ENCODE data around the gene CSTB.
A peak's percentile ranks its signal among the peaks of the same experiment; 100 is the strongest.

The CSTB gene

DNA sequence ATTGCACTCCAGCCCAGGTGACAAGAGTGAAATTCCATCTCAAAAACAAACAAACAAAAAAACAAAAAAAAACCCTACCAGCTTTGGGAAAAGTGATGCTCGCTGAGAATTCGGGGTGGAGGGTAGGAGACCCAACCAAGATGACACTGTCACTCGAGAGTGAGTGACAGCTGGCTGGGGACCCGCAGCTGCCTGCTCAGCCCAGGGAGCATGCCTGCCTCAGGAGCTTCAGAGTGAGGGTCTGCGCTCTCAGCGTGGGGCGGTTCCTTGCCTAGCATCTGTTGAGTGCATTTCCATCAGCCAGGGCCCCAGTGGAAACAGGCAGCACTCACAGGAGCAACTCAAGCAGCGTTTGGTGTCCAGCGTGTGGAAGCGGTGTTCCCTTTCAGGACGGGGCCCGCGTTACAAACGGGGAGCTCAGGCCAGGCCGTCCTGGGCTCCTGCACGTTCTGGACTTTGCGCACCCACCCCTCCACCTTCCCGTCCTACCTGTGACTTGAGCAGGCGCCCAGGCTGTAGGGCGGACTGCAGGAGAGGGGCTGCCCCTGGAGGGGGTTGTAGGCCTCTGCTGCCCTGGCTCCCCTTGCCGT, 5.9 kb downstream of the CSTB start:
- Histone ChIP-seq H4K12ac (ENCODE audit: low read depth, low read length) (no peak overlapping the region), H2BK5ac (ENCODE audit: low read depth, low read length, poor library complexity) (no peak overlapping the region), H2BK12ac (ENCODE audit: low read length) (no peak overlapping the region), H3K23ac (ENCODE audit: low read length) (no peak overlapping the region), H4K8ac (ENCODE audit: low read depth, low read length) (no peak overlapping the region), H4K91ac (ENCODE audit: low read depth, low read length) (no peak overlapping the region), H3K4me1 (ENCODE audit: control insufficient read depth in 1 of 2, insufficient read depth in 2 of 2, low read length in 2 of 2) (peaks cover 13 to 16% of the 10 kb centered on the region in 2 experiments), H3K4me3 (ENCODE audit: low read depth, low read length) (no peak overlapping the region), H3K9me3 (ENCODE audit: insufficient read depth, low read depth, low read length) (no peaks in the 10 kb centered on the region), H3K36me3 (ENCODE audit: control insufficient read depth in 1 of 2, insufficient read depth in 2 of 2, low read length in 2 of 2) (peaks cover 17 to 19% of the 10 kb centered on the region in 2 experiments), H3K79me2 (ENCODE audit: control insufficient read depth, insufficient read depth, low read length, poor library complexity) (peaks cover 6% of the 10 kb centered on the region), H2AFZ (ENCODE audit: insufficient read depth, low read length, poor library complexity) (no peak overlapping the region), H3K27ac (ENCODE audit: low read depth, low read length) (no peak overlapping the region), H3K27me3 (ENCODE audit: insufficient read depth, low read length) (no peaks in the 10 kb centered on the region), H3K4me2 (ENCODE audit: low read length) (no peak overlapping the region), H2AK5ac (ENCODE audit: low read length) (peak overlapping the region; percentile 16), H2BK120ac (ENCODE audit: insufficient read depth, low read length, poor library complexity) (no peak overlapping the region), H3K18ac (ENCODE audit: low read length) (no peak overlapping the region), H3K14ac (ENCODE audit: low read length) (no peak overlapping the region), H3K4ac (ENCODE audit: low read depth, low read length) (no peak overlapping the region), H3K9ac (ENCODE audit: low read length) (no peak overlapping the region), H3K79me1 (ENCODE audit: low read length) (peaks cover 13% of the 10 kb centered on the region)
- no peak for DNase-seq
- no CpG with 5 or more reads among the region's 21 CpGs for WGBS (ENCODE audit: extremely low coverage, insufficient coverage, insufficient read length)

GRCh38 chr21:43769325-43769958, 6.7 kb downstream of the CSTB start:
- H3K27me3 ChIP-seq (ENCODE audit: insufficient read depth, low read length): no peaks in the 10 kb centered on the region
- no CpG with 5 or more reads among the region's 11 CpGs for WGBS (ENCODE audit: extremely low coverage, insufficient coverage, insufficient read length)
- H3K23ac ChIP-seq (ENCODE audit: low read length): no peak overlapping the region
- H3K79me2 ChIP-seq (ENCODE audit: control insufficient read depth, insufficient read depth, low read length, poor library complexity): peaks cover 5% of the 10 kb centered on the region
- no peak overlapping the region for H3K4ac ChIP-seq (ENCODE audit: low read depth, low read length)
- H2BK5ac ChIP-seq (ENCODE audit: low read depth, low read length, poor library complexity): no peak overlapping the region
- no peak overlapping the region for H2BK12ac ChIP-seq (ENCODE audit: low read length)
- H3K79me1 ChIP-seq (ENCODE audit: low read length): peaks cover 13% of the 10 kb centered on the region
- H4K12ac ChIP-seq (ENCODE audit: low read depth, low read length): no peak overlapping the region
- no peak overlapping the region for H3K14ac ChIP-seq (ENCODE audit: low read length)
- H3K27ac ChIP-seq (ENCODE audit: low read depth, low read length): no peak overlapping the region
- H2AK5ac ChIP-seq (ENCODE audit: low read length): no peak overlapping the region
- H3K9me3 ChIP-seq (ENCODE audit: insufficient read depth, low read depth, low read length): no peaks in the 10 kb centered on the region
- H3K4me2 ChIP-seq (ENCODE audit: low read length): no peak overlapping the region
- no peak overlapping the region for H2BK120ac ChIP-seq (ENCODE audit: insufficient read depth, low read length, poor library complexity)
- no peak overlapping the region for H2AFZ ChIP-seq (ENCODE audit: insufficient read depth, low read length, poor library complexity)
- H3K18ac ChIP-seq (ENCODE audit: low read length): no peak overlapping the region
- no peak for DNase-seq
- H3K4me3 ChIP-seq (ENCODE audit: low read depth, low read length): no peak overlapping the region
- H3K9ac ChIP-seq (ENCODE audit: low read length): no peak overlapping the region
- peaks cover 16 to 17% of the 10 kb centered on the region in 2 experiments for H3K36me3 ChIP-seq (ENCODE audit: control insufficient read depth in 1 of 2, insufficient read depth in 2 of 2, low read length in 2 of 2)
- H4K8ac ChIP-seq (ENCODE audit: low read depth, low read length): no peak overlapping the region
- peaks cover 11 to 14% of the 10 kb centered on the region in 2 experiments for H3K4me1 ChIP-seq (ENCODE audit: control insufficient read depth in 1 of 2, insufficient read depth in 2 of 2, low read length in 2 of 2)
- H4K91ac ChIP-seq (ENCODE audit: low read depth, low read length): no peak overlapping the region

- H2AK5ac ChIP-seq (ENCODE audit: low read length): peak overlapping the region; percentile 6
- peak overlapping the region; percentile 93 for H4K8ac ChIP-seq (ENCODE audit: low read depth, low read length)
- DNase-seq: no peak
- peaks cover 10 to 11% of the 10 kb centered on the region in 2 experiments for H3K36me3 ChIP-seq (ENCODE audit: control insufficient read depth in 1 of 2, insufficient read depth in 2 of 2, low read length in 2 of 2)
- H3K27ac ChIP-seq (ENCODE audit: low read depth, low read length): peak overlapping the region; percentile 57
- no peak overlapping the region for H2AFZ ChIP-seq (ENCODE audit: insufficient read depth, low read length, poor library complexity)
- peaks cover 5% of the 10 kb centered on the region for H3K79me2 ChIP-seq (ENCODE audit: control insufficient read depth, insufficient read depth, low read length, poor library complexity)
- peaks cover 11 to 14% of the 10 kb centered on the region in 2 experiments for H3K4me1 ChIP-seq (ENCODE audit: control insufficient read depth in 1 of 2, insufficient read depth in 2 of 2, low read length in 2 of 2)
- H3K14ac ChIP-seq (ENCODE audit: low read length): peak overlapping the region; percentile 95
- H3K4ac ChIP-seq (ENCODE audit: low read depth, low read length): no peak overlapping the region
- H2BK12ac ChIP-seq (ENCODE audit: low read length): peak overlapping the region; percentile 71
- no peak overlapping the region for H3K23ac ChIP-seq (ENCODE audit: low read length)
- no peak overlapping the region for H3K4me2 ChIP-seq (ENCODE audit: low read length)
- peak overlapping the region; percentile 92 for H2BK120ac ChIP-seq (ENCODE audit: insufficient read depth, low read length, poor library complexity)
- no CpG with 5 or more reads among the region's 8 CpGs for WGBS (ENCODE audit: extremely low coverage, insufficient coverage, insufficient read length)
- H3K27me3 ChIP-seq (ENCODE audit: insufficient read depth, low read length): no peaks in the 10 kb centered on the region
- no peak overlapping the region for H3K4me3 ChIP-seq (ENCODE audit: low read depth, low read length)
- no peak overlapping the region for H3K9ac ChIP-seq (ENCODE audit: low read length)
- H2BK5ac ChIP-seq (ENCODE audit: low read depth, low read length, poor library complexity): no peak overlapping the region
- peaks cover 13% of the 10 kb centered on the region for H3K79me1 ChIP-seq (ENCODE audit: low read length)
- H3K9me3 ChIP-seq (ENCODE audit: insufficient read depth, low read depth, low read length): no peaks in the 10 kb centered on the region
- peak overlapping the region; percentile 6 for H3K18ac ChIP-seq (ENCODE audit: low read length)
- H4K12ac ChIP-seq (ENCODE audit: low read depth, low read length): peak overlapping the region; percentile 86
- H4K91ac ChIP-seq (ENCODE audit: low read depth, low read length): peak overlapping the region; percentile 98
Observed at GRCh38 chr21:43768868-43769167, 7.3 kb downstream of the CSTB start.

DNA sequence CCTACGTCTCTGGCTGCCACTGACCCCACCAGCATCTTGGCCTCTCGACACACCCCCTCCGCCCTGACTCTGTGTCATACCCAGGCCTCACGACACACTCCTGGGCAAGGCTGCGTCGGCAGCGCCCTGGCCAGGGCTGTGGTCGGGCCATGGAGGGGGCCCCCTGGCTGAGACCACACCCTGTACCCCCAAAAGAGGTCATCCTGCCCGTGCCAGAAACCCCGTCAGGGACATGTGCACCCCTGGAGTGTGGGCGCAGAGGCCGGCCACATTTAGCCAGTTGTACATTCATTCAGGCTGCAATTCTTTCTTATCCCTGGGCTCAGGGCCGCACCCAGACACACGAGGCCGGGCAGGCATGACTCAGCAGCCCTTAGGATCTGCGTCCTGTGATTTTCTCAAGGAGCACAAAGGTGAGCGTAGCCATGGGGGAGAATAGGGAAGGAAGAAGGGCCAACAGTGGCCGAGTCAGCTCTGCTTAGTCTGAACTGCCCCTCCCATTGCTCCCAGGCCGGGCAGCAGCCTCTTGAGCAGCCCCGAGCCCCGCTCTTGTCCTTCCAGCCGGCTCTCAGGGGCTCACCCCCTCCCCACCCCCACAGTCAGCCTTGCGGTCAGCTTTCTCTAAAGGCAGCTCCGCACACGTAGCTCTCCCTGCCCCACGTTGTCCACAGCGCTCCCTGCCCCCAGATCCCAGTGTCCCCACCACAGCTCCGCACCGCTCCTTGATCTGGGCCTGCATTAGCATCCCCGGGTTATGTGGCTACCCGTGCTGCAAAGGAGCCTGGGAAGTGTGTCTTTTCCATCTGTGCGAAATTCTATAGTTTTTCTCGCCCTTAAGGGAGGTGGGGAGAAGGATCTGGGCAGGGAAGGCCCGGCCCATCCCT, 7.9 kb downstream of the CSTB start:
- H3K27ac ChIP-seq (ENCODE audit: low read depth, low read length): peak overlapping the region; percentile 57
- H3K9me3 ChIP-seq (ENCODE audit: insufficient read depth, low read depth, low read length): no peaks in the 10 kb centered on the region
- peaks cover 11 to 14% of the 10 kb centered on the region in 2 experiments for H3K4me1 ChIP-seq (ENCODE audit: control insufficient read depth in 1 of 2, insufficient read depth in 2 of 2, low read length in 2 of 2)
- no peak overlapping the region for H3K9ac ChIP-seq (ENCODE audit: low read length)
- H2AK5ac ChIP-seq (ENCODE audit: low read length): peak overlapping the region; percentile 93
- H3K14ac ChIP-seq (ENCODE audit: low read length): peak overlapping the region; percentile 95
- H3K23ac ChIP-seq (ENCODE audit: low read length): no peak overlapping the region
- DNase-seq: peak; percentile 96
- peak overlapping the region; percentile 93 for H4K8ac ChIP-seq (ENCODE audit: low read depth, low read length)
- no peak overlapping the region for H3K4me2 ChIP-seq (ENCODE audit: low read length)
- peaks cover 5 to 7% of the 10 kb centered on the region in 2 experiments for H3K36me3 ChIP-seq (ENCODE audit: control insufficient read depth in 1 of 2, insufficient read depth in 2 of 2, low read length in 2 of 2)
- peak overlapping the region; percentile 84 for H3K4ac ChIP-seq (ENCODE audit: low read depth, low read length)
- no peak overlapping the region for H3K4me3 ChIP-seq (ENCODE audit: low read depth, low read length)
- peak overlapping the region; percentile 86 for H4K12ac ChIP-seq (ENCODE audit: low read depth, low read length)
- peak overlapping the region; percentile 71 for H2BK12ac ChIP-seq (ENCODE audit: low read length)
- peak overlapping the region; percentile 74 for H2AFZ ChIP-seq (ENCODE audit: insufficient read depth, low read length, poor library complexity)
- peak overlapping the region; percentile 92 for H2BK120ac ChIP-seq (ENCODE audit: insufficient read depth, low read length, poor library complexity)
- no CpG with 5 or more reads among the region's 34 CpGs for WGBS (ENCODE audit: extremely low coverage, insufficient coverage, insufficient read length)
- peak overlapping the region; percentile 98 for H4K91ac ChIP-seq (ENCODE audit: low read depth, low read length)
- peaks cover 13% of the 10 kb centered on the region for H3K79me1 ChIP-seq (ENCODE audit: low read length)
- H2BK5ac ChIP-seq (ENCODE audit: low read depth, low read length, poor library complexity): peak overlapping the region; percentile 85
- peaks cover 5% of the 10 kb centered on the region for H3K79me2 ChIP-seq (ENCODE audit: control insufficient read depth, insufficient read depth, low read length, poor library complexity)
- peak overlapping the region; percentile 89 for H3K18ac ChIP-seq (ENCODE audit: low read length)
- H3K27me3 ChIP-seq (ENCODE audit: insufficient read depth, low read length): no peaks in the 10 kb centered on the region

Data from trophoblast cell (in vitro differentiated cells and primary cell).